Spleen (tissue), 7 donors: Measurements from ENCODE around the gene ZNF844.
A peak's percentile ranks its signal among the peaks of the same experiment; 100 is the strongest.

Experiments used
- POLR2A ChIP-seq, 3 donors: fragments of 450-650 bp; IDR thresholded peaks; one replicate each; pipeline ENCODE4 v1.5.1; 2017; ENCODE audit warnings: antibody characterized with exemption in 3 of 3, mild to moderate bottlenecking in 1 of 3
- POLR2AphosphoS5 ChIP-seq, 3 donors: sonication (generic); formaldehyde crosslinking; IDR thresholded peaks; one replicate each; pipeline ENCODE4 v1.5.1; 2017; ENCODE audit warnings: antibody characterized with exemption in 3 of 3
- TF ChIP-seq, protein P1 (sequence below), 11 experiments: fragments of 200-600 bp in 7 of 11; fragments of 450-650 bp in 4 of 11; sonication (generic) in 4 of 11; IDR thresholded peaks in 8 of 11; conservative IDR thresholded peaks in 3 of 11; 1 replicate in 7 of 11; 2 replicates in 4 of 11; pipeline versions ENCODE4 v1.4.0 to v1.8.0; 2016 to 2021; ENCODE audit warnings: antibody characterized with exemption in 11 of 11, inconsistent platforms in 4 of 11, mild to moderate bottlenecking in 1 of 11
- donor health status: DM: no; HTN: no; CAD: no; lungs with moderate emphysema.
- donor health status: DM: no; HTN: no; CAD: no.
- donor health status: DM: no; HTN: no; CAD: no.

DNA sequence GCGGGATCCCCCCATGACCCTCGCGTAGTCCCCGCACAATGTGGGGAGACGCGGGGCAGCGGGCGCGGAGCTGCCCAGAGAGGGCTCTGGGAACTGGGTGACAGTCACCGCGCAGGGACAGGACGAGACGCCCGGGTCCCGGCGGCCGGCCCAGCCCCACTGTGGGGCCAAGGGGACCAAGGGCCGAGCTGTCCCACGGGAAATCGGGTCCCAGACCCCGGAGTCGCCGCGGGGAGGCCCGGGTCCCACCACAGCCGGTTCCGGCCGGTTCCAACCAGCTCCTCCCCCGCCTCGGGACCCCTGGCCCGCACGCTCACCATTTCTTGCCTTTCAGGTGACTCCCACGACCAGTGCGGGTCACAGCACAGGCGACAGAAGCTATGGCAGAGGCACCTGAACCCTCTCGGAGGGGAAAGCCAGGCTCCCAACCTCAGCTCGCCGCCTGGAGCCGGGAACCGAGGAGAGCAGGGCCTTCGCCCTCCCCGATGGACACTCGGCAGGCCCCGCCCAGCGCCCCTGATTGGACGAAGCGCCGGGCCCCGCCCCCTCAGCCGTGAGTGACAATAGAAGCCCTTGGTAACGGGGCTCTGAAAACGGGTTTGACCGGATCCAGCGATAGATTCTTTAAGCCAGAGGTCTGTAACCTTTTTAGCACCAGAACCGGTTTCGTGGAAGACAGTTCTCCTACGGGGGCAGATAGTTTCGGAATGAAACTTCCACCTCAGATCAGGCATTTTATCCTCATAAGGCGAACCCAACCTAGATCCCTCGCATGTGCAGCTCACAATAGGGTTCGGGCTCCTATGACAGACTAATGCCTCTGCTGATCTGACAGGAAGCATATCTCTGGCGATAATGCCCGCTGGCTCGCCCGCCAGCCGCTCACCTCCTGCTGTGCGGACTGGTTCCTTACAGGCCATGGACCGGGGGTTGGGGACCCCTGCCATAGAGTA is 29.0 kb upstream of the ZNF844 start, which contains the start of gene ZNF433:
- TF ChIP-seq, protein P1, sequence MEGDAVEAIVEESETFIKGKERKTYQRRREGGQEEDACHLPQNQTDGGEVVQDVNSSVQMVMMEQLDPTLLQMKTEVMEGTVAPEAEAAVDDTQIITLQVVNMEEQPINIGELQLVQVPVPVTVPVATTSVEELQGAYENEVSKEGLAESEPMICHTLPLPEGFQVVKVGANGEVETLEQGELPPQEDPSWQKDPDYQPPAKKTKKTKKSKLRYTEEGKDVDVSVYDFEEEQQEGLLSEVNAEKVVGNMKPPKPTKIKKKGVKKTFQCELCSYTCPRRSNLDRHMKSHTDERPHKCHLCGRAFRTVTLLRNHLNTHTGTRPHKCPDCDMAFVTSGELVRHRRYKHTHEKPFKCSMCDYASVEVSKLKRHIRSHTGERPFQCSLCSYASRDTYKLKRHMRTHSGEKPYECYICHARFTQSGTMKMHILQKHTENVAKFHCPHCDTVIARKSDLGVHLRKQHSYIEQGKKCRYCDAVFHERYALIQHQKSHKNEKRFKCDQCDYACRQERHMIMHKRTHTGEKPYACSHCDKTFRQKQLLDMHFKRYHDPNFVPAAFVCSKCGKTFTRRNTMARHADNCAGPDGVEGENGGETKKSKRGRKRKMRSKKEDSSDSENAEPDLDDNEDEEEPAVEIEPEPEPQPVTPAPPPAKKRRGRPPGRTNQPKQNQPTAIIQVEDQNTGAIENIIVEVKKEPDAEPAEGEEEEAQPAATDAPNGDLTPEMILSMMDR (IDR thresholded peaks at IDR 0.05 in 8 of 11, conservative IDR thresholded peaks at IDR 0.05 in 3 of 11): peak in 1 of 11 experiments; percentile 9
- peak in 1 of 3 donors; percentile 8 for TF ChIP-seq POLR2A (IDR thresholded peaks at IDR 0.05)
- TF ChIP-seq POLR2AphosphoS5 (IDR thresholded peaks at IDR 0.05): peak; percentile 77 to 87 (median 85)
